PC-3 (cell line): ENCODE results near the gene SLC25A6. TPM values are rescaled to one million over a fixed set of nuclear protein-coding genes. Genes with fewer than 3 reads are reported as not detected.

Experiments
- ATAC-seq: fragments of 200-7000 bp; cut with Tn5 transposase; 2 replicates; pipeline ENCODE4 v1.9.1; 2020; ENCODE audit warnings: mild to moderate bottlenecking, moderate library complexity
- BruUV-seq: library from RNA; stranded (reverse); fragments of 400-500 nt; replicated peaks from 2 replicates; lab custom pipeline; 2021; lab: Mats Ljungman, UMichigan
- CTCF ChIA-PET: fragments of 300-600 bp; sonication (Branson Sonifier 250); formaldehyde crosslinking; loops from one replicate; lab custom pipeline; 2022; ENCODE audit warnings: antibody characterized with exemption; lab: Charles Lee
- POLR2A ChIA-PET: fragments of 300-600 bp; sonication (Branson Sonifier 250); formaldehyde crosslinking; loops from one replicate; lab custom pipeline; 2022; ENCODE audit warnings: antibody characterized with exemption; ENCODE audit not compliant: unreplicated experiment; lab: Charles Lee
- DNase-seq: peaks from one replicate; pipeline ENCODE4 v3.0.0-alpha.2; 2015
- H2AFZ ChIP-seq: fragments of 300-600 bp; sonication (generic); 2 replicates; pipeline ENCODE4 v1.6.0; 2016; ENCODE audit warnings: antibody characterized with exemption, low read length
- H3F3A ChIP-seq: fragments of 300-600 bp; sonication (generic); one replicate; pipeline ENCODE4 v1.6.0; 2017; ENCODE audit warnings: antibody characterized with exemption, low read length, control low read depth, mild to moderate bottlenecking; ENCODE audit not compliant: unreplicated experiment
- H3K27ac ChIP-seq: fragments of 300-600 bp; sonication (generic); 2 replicates; pipeline ENCODE4 v1.5.1; 2016; ENCODE audit warnings: mild to moderate bottlenecking, low read length
- H3K27me3 ChIP-seq: fragments of 300-600 bp; sonication (generic); 2 replicates; pipeline ENCODE4 v1.6.1; 2016; ENCODE audit warnings: low read length, mixed read lengths
- H3K36me3 ChIP-seq: fragments of 300-600 bp; sonication (generic); 2 replicates; pipeline ENCODE4 v1.6.1; 2016; ENCODE audit warnings: low read depth, mixed run types, low read length, mixed read lengths
- H3K4me1 ChIP-seq: fragments of 300-600 bp; sonication (generic); 2 replicates; pipeline ENCODE4 v1.5.1; 2016; ENCODE audit warnings: low read length; ENCODE audit not compliant: insufficient read depth
- H3K4me2 ChIP-seq: fragments of 300-600 bp; sonication (generic); 2 replicates; pipeline ENCODE4 v1.6.0; 2016; ENCODE audit warnings: low read length
- H3K4me3 ChIP-seq: fragments of 300-600 bp; sonication (generic); 2 replicates; pipeline ENCODE4 v1.5.1; 2016; ENCODE audit warnings: mild to moderate bottlenecking, low read length, mixed read lengths
- H3K79me2 ChIP-seq: fragments of 300-600 bp; sonication (generic); 2 replicates; pipeline ENCODE4 v1.6.1; 2017; ENCODE audit warnings: low read length, mixed read lengths
- H3K9ac ChIP-seq: fragments of 300-600 bp; sonication (generic); 2 replicates; pipeline ENCODE4 v1.6.0; 2016; ENCODE audit warnings: mild to moderate bottlenecking, low read length
- H3K9me2 ChIP-seq: fragments of 300-600 bp; sonication (generic); replicated peaks from 2 replicates; pipeline ENCODE4 v1.6.1; 2016; ENCODE audit warnings: mixed run types, low read length, mixed read lengths
- H3K9me3 ChIP-seq: fragments of 300-600 bp; sonication (generic); 2 replicates; pipeline ENCODE4 v1.6.1; 2016; ENCODE audit warnings: low read length, mixed read lengths
- H4K20me1 ChIP-seq: fragments of 300-600 bp; sonication (generic); 2 replicates; pipeline ENCODE4 v1.6.1; 2016; ENCODE audit warnings: low read length, mixed read lengths
- EZH2 ChIP-seq: fragments of 300-600 bp; sonication (generic); IDR thresholded peaks from one replicate; pipeline ENCODE4 v1.6.1; 2017; ENCODE audit warnings: antibody characterized with exemption, mild to moderate bottlenecking, low read length; ENCODE audit not compliant: unreplicated experiment
- EZH2phosphoT487 ChIP-seq: fragments of 300-600 bp; sonication (generic); IDR thresholded peaks from 2 replicates; pipeline ENCODE4 v1.6.1; 2018; ENCODE audit warnings: mild to moderate bottlenecking, antibody characterized with exemption, low read length, borderline replicate concordance
- intact Hi-C: fragments of 100-400 bp; cut with micrococcal nuclease; formaldehyde crosslinking; loops from 2 replicates; pipeline ENCODE4 v1.9.0; 2023
- total RNA-seq: library from RNA; depleted of rRNA; stranded (reverse); fragments of >200 nt; gene quantifications from 2 replicates; pipeline ENCODE4 v1.2.3, GENCODE V29; 2014
- TF ChIP-seq, protein P1 (sequence below): fragments of 300-600 bp; sonication (generic); conservative IDR thresholded peaks from 2 replicates; pipeline ENCODE4 v1.5.1; 2017; ENCODE audit warnings: antibody characterized with exemption, low read depth, mild to moderate bottlenecking, low read length

SLC25A6 gene
- total RNA-seq, 1 experiment from 2014 or later: 178 TPM

DNA sequence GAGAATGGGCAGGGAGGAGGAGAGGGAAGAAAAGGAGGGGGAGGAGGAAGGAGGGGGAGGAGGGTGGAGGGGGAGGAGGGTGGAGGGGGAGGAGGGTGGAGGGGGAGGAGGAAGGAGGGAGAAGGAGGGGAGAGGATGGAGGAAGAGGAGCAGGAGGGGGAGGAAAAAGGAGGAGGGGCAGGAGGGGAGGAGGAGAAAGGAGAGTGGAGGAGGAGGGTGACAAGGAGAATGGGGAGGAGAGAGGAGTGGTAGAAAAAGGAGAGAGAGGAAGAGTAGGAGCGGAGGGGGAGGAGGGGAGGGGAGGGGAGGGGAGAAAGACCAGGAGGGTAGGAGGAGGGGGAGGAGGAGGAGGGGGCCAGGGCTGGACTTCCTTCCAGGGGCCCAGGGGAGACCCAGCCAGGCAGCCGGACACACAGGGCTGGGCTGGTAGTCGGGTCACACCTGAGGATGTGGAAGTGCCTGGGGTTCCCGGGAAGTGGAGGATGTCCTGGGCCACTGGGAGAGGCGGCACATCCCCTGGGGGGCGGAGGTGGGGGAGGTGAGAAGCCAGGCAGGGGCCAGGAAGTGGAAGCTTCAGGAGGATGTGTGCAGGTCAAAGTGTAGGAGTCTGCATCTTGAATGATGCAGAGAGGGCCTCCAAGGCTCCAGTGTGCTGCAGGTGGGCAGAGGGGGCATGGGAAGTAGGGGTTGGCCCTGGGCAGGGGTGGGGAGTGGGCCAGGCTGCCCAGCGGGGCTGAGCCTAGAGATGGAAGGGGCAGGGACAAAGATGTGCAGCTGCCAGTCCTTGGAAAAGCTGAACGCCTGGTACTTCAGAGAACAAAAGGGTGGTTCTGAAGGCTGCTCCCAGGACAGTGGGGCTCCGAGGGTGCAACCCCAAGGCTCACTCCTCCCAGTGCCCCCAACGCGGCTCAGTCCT is 36.5 kb downstream of the SLC25A6 start:
- no TSS peak for BruUV-seq
- H3F3A ChIP-seq: no peaks in the 10 kb centered on the region
- intact Hi-C loops: no loop called here
- no peak overlapping the region for H2AFZ ChIP-seq
- POLR2A ChIA-PET: no interaction called here
- H3K9me3 ChIP-seq: no peaks in the 10 kb centered on the region
- no peak overlapping the region for H3K9ac ChIP-seq
- CTCF ChIA-PET: no interaction called here
- no peak overlapping the region for H3K4me2 ChIP-seq
- H3K27me3 ChIP-seq: no peaks in the 10 kb centered on the region
- DNase-seq: no peak
- H4K20me1 ChIP-seq: no peaks in the 10 kb centered on the region
- no peaks in the 10 kb centered on the region for H3K79me2 ChIP-seq
- H3K4me1 ChIP-seq: no peaks in the 10 kb centered on the region
- no peak for ATAC-seq
- H3K36me3 ChIP-seq: no peaks in the 10 kb centered on the region
- TF ChIP-seq EZH2phosphoT487: no peak
- no peak for TF ChIP-seq EZH2
- TF ChIP-seq, protein P1, sequence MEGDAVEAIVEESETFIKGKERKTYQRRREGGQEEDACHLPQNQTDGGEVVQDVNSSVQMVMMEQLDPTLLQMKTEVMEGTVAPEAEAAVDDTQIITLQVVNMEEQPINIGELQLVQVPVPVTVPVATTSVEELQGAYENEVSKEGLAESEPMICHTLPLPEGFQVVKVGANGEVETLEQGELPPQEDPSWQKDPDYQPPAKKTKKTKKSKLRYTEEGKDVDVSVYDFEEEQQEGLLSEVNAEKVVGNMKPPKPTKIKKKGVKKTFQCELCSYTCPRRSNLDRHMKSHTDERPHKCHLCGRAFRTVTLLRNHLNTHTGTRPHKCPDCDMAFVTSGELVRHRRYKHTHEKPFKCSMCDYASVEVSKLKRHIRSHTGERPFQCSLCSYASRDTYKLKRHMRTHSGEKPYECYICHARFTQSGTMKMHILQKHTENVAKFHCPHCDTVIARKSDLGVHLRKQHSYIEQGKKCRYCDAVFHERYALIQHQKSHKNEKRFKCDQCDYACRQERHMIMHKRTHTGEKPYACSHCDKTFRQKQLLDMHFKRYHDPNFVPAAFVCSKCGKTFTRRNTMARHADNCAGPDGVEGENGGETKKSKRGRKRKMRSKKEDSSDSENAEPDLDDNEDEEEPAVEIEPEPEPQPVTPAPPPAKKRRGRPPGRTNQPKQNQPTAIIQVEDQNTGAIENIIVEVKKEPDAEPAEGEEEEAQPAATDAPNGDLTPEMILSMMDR: no peak
- no peak overlapping the region for H3K4me3 ChIP-seq
- H3K9me2 ChIP-seq: no peaks in the 10 kb centered on the region
- H3K27ac ChIP-seq: no peak overlapping the region

DNA sequence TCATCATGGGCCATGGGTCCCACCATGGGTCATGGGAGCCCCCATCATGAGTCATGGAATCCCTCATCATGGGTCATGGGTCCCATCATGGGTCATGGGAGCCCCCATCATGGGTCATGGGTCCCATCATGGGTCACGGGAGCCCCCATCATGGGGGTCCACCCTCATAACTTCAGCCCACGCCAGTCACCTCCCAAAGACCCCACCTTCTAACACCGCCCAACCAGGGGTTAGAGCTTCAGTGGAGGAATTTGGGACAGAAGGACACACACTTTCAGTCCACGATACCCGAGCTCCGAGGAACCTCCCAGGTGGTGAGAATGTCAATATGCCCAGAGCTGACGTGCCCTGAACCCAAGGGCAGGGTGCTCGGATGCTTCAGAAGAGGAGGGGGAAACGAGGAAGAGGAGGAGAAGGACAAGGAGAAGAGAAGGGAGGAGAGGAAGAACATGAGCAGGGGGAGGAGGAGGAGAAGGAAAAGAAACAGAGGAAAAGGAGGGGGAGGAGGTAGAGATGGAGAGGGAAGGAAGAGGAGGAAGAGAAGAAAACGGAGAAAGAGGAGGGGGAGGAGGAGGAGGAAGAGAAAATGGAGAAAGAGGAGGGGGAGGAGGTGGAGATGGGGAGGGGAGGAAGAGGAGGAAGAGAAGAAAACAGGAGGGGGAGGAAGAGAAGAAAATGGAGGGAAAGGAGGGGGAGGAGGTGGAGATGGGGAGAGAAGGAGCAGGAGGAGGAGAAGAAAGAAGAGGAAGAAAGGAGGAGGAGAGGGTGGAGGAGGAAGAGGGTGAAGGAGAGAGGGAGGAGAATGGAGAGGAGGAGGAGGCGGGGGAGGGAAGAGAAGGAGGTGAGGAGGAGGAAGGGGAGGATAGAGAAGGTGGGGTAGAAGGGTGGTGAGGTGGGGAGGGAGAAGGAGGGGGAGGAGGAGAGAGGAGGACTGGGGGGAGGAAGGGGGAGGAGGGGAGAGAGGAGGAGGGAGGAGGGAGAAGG is 37.6 kb downstream of the SLC25A6 start:
- no peaks in the 10 kb centered on the region for H3F3A ChIP-seq
- CTCF ChIA-PET: no interaction called here
- DNase-seq: no peak

More for the DNA sequence above, 37.6 kb downstream of the SLC25A6 start:
- no peak for TF ChIP-seq EZH2
- no peak for TF ChIP-seq EZH2phosphoT487
- TF ChIP-seq, protein P1: no peak
- no TSS peak for BruUV-seq
- POLR2A ChIA-PET: no interaction called here
- H2AFZ ChIP-seq: no peak overlapping the region
- ATAC-seq: no peak
- no peak overlapping the region for H3K27ac ChIP-seq
- H3K9me3 ChIP-seq: no peaks in the 10 kb centered on the region
- H3K9ac ChIP-seq: no peak overlapping the region
- H3K27me3 ChIP-seq: no peaks in the 10 kb centered on the region
- H3K4me3 ChIP-seq: no peak overlapping the region
- no peaks in the 10 kb centered on the region for H3K9me2 ChIP-seq
- no peak overlapping the region for H3K4me2 ChIP-seq
- no peaks in the 10 kb centered on the region for H4K20me1 ChIP-seq
- H3K79me2 ChIP-seq: no peaks in the 10 kb centered on the region
- intact Hi-C loops: no loop called here
- no peaks in the 10 kb centered on the region for H3K4me1 ChIP-seq
- H3K36me3 ChIP-seq: no peaks in the 10 kb centered on the region
